GM23338 (cell line): Measurements from ENCODE around the gene NAT14. TPM values are rescaled to one million over a fixed set of nuclear protein-coding genes. Genes with fewer than 3 reads are reported as not detected.

ENCODE experiments used
- CREB1 ChIP-seq: fragments of 250-450 bp; sonication (Bioruptor Pico); IDR thresholded peaks from 2 replicates; pipeline ENCODE4 v1.5.0; 2020; ENCODE audit warnings: low read depth, mild to moderate bottlenecking, moderate library complexity
- NANOG ChIP-seq: IDR thresholded peaks from 2 replicates; pipeline ENCODE4 v1.6.1; 2016; ENCODE audit warnings: antibody characterized with exemption, borderline replicate concordance
- polyA plus RNA-seq: library from polyadenylated mRNA; unstranded; fragments of >200 nt; fragmentation: Nextera tagmentation; extraction: Ambion mirVana; gene quantifications from 2 replicates; pipeline ENCODE4 v1.2.1, GENCODE V29; 2016
- total RNA-seq: library from RNA; depleted of rRNA; stranded (reverse); fragments of >200 nt; shearing (Covaris generic); gene quantifications from 2 replicates; pipeline ENCODE4 v1.2.3, GENCODE V29; 2014
- TF ChIP-seq, protein P1 (sequence below): fragments of 250-450 bp; sonication (Bioruptor Pico); IDR thresholded peaks from 2 replicates; pipeline ENCODE4 v1.5.0; 2020; ENCODE audit warnings: mild to moderate bottlenecking, moderate library complexity
- TF ChIP-seq, protein P2 (sequence below), 2 experiments: fragments of 200-600 bp in 1 of 2; sonication (generic) in 1 of 2; conservative IDR thresholded peaks; 2 replicates each; pipeline versions ENCODE4 v1.5.1 to v1.6.1; 2016 to 2017; ENCODE audit warnings: antibody characterized with exemption in 2 of 2, low read depth in 2 of 2, mild to moderate bottlenecking in 2 of 2, moderate library complexity in 1 of 2

Gene NAT14
- total and polyA plus RNA-seq, 2 experiments from 2014 or later: 27.8 to 39.6 TPM

DNA sequence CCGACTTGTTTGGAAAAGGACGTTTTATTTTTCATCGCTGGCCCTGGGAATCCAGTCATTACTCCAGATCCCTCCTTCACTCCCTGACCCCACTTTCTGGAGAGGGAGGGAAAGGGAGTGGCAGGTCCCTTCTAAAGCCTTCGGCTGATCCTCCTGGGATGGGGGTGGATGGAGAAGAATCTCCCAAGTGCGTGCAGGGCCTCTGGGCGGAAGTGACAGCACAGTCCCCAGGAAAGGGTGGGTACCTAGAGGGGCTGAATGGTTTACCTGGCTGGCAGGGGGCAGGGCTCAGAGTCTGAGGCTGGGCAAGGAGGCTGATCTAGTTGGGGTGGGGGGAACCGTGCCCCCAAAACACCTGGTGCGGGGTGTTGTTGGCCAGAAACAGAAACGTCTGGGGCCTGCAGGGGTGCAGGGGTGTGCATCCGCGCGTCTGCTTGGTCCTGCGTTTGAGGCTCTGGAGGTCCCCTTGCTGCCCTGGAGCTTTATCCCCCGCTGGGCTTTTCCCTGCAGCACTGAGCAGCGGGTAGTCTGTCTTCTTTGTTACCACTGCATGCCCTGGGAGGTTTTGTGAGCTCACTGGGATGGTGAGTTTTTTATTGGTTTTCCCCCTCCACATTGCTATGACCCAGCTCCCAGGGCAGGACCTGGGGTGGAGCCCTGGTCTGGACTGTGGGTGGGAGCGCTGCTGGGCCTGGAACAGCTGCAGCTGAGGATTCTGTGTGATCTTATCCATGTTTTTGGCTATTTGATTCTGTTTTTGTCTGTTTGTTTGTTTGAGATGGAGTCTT is 11.6 kb upstream of the NAT14 start (continued):
- TF ChIP-seq, protein P1, sequence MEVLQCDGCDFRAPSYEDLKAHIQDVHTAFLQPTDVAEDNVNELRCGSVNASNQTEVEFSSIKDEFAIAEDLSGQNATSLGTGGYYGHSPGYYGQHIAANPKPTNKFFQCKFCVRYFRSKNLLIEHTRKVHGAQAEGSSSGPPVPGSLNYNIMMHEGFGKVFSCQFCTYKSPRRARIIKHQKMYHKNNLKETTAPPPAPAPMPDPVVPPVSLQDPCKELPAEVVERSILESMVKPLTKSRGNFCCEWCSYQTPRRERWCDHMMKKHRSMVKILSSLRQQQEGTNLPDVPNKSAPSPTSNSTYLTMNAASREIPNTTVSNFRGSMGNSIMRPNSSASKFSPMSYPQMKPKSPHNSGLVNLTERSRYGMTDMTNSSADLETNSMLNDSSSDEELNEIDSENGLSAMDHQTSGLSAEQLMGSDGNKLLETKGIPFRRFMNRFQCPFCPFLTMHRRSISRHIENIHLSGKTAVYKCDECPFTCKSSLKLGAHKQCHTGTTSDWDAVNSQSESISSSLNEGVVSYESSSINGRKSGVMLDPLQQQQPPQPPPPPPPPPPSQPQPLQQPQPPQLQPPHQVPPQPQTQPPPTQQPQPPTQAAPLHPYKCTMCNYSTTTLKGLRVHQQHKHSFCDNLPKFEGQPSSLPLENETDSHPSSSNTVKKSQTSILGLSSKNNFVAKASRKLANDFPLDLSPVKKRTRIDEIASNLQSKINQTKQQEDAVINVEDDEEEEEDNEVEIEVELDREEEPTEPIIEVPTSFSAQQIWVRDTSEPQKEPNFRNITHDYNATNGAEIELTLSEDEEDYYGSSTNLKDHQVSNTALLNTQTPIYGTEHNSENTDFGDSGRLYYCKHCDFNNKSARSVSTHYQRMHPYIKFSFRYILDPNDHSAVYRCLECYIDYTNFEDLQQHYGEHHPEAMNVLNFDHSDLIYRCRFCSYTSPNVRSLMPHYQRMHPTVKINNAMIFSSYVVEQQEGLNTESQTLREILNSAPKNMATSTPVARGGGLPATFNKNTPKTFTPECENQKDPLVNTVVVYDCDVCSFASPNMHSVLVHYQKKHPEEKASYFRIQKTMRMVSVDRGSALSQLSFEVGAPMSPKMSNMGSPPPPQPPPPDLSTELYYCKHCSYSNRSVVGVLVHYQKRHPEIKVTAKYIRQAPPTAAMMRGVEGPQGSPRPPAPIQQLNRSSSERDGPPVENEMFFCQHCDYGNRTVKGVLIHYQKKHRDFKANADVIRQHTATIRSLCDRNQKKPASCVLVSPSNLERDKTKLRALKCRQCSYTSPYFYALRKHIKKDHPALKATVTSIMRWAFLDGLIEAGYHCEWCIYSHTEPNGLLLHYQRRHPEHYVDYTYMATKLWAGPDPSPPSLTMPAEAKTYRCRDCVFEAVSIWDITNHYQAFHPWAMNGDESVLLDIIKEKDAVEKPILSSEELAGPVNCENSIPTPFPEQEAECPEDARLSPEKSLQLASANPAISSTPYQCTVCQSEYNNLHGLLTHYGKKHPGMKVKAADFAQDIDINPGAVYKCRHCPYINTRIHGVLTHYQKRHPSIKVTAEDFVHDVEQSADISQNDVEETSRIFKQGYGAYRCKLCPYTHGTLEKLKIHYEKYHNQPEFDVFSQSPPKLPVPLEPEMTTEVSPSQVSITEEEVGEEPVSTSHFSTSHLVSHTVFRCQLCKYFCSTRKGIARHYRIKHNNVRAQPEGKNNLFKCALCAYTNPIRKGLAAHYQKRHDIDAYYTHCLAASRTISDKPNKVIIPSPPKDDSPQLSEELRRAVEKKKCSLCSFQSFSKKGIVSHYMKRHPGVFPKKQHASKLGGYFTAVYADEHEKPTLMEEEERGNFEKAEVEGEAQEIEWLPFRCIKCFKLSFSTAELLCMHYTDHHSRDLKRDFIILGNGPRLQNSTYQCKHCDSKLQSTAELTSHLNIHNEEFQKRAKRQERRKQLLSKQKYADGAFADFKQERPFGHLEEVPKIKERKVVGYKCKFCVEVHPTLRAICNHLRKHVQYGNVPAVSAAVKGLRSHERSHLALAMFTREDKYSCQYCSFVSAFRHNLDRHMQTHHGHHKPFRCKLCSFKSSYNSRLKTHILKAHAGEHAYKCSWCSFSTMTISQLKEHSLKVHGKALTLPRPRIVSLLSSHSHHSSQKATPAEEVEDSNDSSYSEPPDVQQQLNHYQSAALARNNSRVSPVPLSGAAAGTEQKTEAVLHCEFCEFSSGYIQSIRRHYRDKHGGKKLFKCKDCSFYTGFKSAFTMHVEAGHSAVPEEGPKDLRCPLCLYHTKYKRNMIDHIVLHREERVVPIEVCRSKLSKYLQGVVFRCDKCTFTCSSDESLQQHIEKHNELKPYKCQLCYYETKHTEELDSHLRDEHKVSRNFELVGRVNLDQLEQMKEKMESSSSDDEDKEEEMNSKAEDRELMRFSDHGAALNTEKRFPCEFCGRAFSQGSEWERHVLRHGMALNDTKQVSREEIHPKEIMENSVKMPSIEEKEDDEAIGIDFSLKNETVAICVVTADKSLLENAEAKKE (CRISPR knock-in tag): no peak
- TF ChIP-seq NANOG (no peak), CREB1 (CRISPR knock-in tag) (no peak)
- TF ChIP-seq, protein P2, sequence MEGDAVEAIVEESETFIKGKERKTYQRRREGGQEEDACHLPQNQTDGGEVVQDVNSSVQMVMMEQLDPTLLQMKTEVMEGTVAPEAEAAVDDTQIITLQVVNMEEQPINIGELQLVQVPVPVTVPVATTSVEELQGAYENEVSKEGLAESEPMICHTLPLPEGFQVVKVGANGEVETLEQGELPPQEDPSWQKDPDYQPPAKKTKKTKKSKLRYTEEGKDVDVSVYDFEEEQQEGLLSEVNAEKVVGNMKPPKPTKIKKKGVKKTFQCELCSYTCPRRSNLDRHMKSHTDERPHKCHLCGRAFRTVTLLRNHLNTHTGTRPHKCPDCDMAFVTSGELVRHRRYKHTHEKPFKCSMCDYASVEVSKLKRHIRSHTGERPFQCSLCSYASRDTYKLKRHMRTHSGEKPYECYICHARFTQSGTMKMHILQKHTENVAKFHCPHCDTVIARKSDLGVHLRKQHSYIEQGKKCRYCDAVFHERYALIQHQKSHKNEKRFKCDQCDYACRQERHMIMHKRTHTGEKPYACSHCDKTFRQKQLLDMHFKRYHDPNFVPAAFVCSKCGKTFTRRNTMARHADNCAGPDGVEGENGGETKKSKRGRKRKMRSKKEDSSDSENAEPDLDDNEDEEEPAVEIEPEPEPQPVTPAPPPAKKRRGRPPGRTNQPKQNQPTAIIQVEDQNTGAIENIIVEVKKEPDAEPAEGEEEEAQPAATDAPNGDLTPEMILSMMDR (conservative IDR thresholded peaks at IDR 0.05; ENCODE audit: low read depth in 2 of 2): no peak
